GM18507 (cell line): ENCODE data around the gene PHACTR2.
"Not testable (repeated sequence)": the region's sequence is repeated elsewhere in the genome, so short reads cannot be mapped to it uniquely, and the experiment has no call there.

Experiments
- DNase-seq: peaks from one replicate; pipeline ENCODE4 v3.0.0; 2011; ENCODE audit warnings: low read depth; ENCODE audit not compliant: insufficient read length; ENCODE audit errors: extremely low spot score
- FAIRE-seq: peaks from 2 replicates; lab custom pipeline; 2011; peaks lifted over from hg19 to GRCh38; lab: Jason Lieb, UNC

PHACTR2 gene

GRCh38 chr6:143874503-143874902 lies 196.7 kb downstream of the PHACTR2 start:
- FAIRE-seq, DNase-seq: not testable (repeated sequence)

- DNase-seq (no peak), FAIRE-seq (no peak)
Observed at GRCh38 chr6:143877584-143878271, 200.0 kb downstream of the PHACTR2 start.

GRCh38 chr6:143878272-143878760 lies 200.6 kb downstream of the PHACTR2 start:
- DNase-seq (no peak), FAIRE-seq (no peak)

GRCh38 chr6:143880412-143880811 lies 202.6 kb downstream of the PHACTR2 start:
- no peak for FAIRE-seq
- DNase-seq: no peak
